Tibial artery (tissue), 4 donors: ENCODE results near the gene IFIT2.

Experiments
- DNase-seq, 2 donors: peaks; one replicate each; pipeline ENCODE4 v3.0.0-alpha.2; 2019
- H3K27ac ChIP-seq, 2 donors: fragments of 200-600 bp; sonication (generic) in 1 of 2; 1 replicate in 1 of 2; 2 replicates in 1 of 2; pipeline ENCODE4 v1.5.1; 2018 to 2019; ENCODE audit warnings: mild to moderate bottlenecking in 1 of 2
- H3K27me3 ChIP-seq, 2 donors: fragments of 200-600 bp; sonication (generic) in 1 of 2; one replicate each; pipeline versions ENCODE4 v1.5.1 to v1.6.0; 2016 to 2019
- H3K36me3 ChIP-seq, 3 donors: fragments of 200-600 bp; sonication (generic) in 2 of 3; one replicate each; pipeline ENCODE4 v1.5.1; 2016 to 2019; ENCODE audit warnings: mild to moderate bottlenecking in 2 of 3
- H3K4me1 ChIP-seq, 4 donors: fragments of 200-600 bp; sonication (generic) in 2 of 4; 1 replicate in 3 of 4; 2 replicates in 1 of 4; pipeline ENCODE4 v1.5.1; 2016 to 2019
- H3K4me3 ChIP-seq, 2 donors: fragments of 200-600 bp; sonication (generic) in 1 of 2; 1 replicate in 1 of 2; 2 replicates in 1 of 2; pipeline ENCODE4 v1.5.1; 2018 to 2019; ENCODE audit warnings: mild to moderate bottlenecking in 2 of 2
- H3K9me3 ChIP-seq, 3 donors: fragments of 200-600 bp; sonication (generic) in 1 of 3; one replicate each; pipeline ENCODE4 v1.5.1; 2016 to 2019
- CTCF ChIP-seq, 2 experiments: fragments of 200-600 bp in 1 of 2; fragments of 450-650 bp in 1 of 2; IDR thresholded peaks; one replicate each; pipeline ENCODE4 v1.5.1; 2017 to 2019; ENCODE audit warnings: antibody characterized with exemption in 2 of 2, mild to moderate bottlenecking in 1 of 2, moderate library complexity in 1 of 2
- intact Hi-C: fragments of 100-400 bp; cut with DNase I; formaldehyde crosslinking; loops from one replicate; pipeline ENCODE4 v1.15.0; 2023; ENCODE audit warnings: low total_unique reads

IFIT2 gene

GRCh38 chr10:89301232-89301631, 614 bp upstream of the IFIT2 start:
- Histone ChIP-seq H3K27ac (peak overlapping the region; percentile 85 to 90), H3K36me3 (peaks cover 0 to 5% (median 0%) of the 10 kb centered on the region in 3 donors), H3K4me3 (peak overlapping the region; percentile 53 to 56), H3K4me1 (peaks cover 0 to 55% (median 22%) of the 10 kb centered on the region in 4 donors), H3K9me3 (no peaks in the 10 kb centered on the region), H3K27me3 (no peaks in the 10 kb centered on the region)
- DNase-seq, result peak in 1 of 2 donors; percentile 43
- intact Hi-C loops, result no loop called here
- no peak for TF ChIP-seq CTCF (IDR thresholded peaks at IDR 0.05)

DNA sequence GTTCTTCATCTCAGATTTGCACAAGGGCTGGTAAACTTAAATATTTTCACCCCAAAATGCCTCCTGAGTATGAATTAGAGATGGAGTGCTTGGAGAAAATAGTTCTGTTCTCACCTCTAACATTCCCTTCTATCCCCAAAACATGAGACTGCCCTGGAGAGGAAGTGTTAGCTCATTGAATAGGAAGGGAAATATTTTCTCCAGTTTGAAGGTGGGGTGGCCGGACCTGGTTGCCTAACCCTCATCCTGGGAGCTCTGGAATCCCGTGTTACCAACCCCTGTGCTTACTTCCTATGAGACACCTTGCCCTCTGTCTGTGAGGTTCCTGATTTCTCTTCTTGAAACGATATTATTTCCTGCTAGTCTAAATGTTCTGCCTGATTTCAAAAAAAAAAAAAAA, 779 bp downstream of the IFIT2 start:
- Histone ChIP-seq H3K9me3 (no peaks in the 10 kb centered on the region), H3K36me3 (peaks cover 0 to 18% (median 0%) of the 10 kb centered on the region in 3 donors), H3K27me3 (no peaks in the 10 kb centered on the region), H3K4me3 (peak overlapping the region; percentile 53 to 56), H3K27ac (peak overlapping the region; percentile 85 to 90), H3K4me1 (peaks cover 0 to 57% (median 27%) of the 10 kb centered on the region in 4 donors)
- no peak for TF ChIP-seq CTCF (IDR thresholded peaks at IDR 0.05)
- no peak for DNase-seq
- intact Hi-C loops, result no loop called here

GRCh38 chr10:89303161-89303560, 1.3 kb downstream of the IFIT2 start:
- TF ChIP-seq CTCF (IDR thresholded peaks at IDR 0.05), result no peak
- Histone ChIP-seq H3K4me1 (peaks cover 0 to 60% (median 27%) of the 10 kb centered on the region in 4 donors), H3K4me3 (peak overlapping the region; percentile 53 to 56), H3K36me3 (peaks cover 0 to 19% (median 0%) of the 10 kb centered on the region in 3 donors), H3K27me3 (no peaks in the 10 kb centered on the region), H3K9me3 (no peaks in the 10 kb centered on the region), H3K27ac (peak overlapping the region; percentile 85 to 90)
- intact Hi-C loops, result no loop called here
- DNase-seq, result no peak

DNA sequence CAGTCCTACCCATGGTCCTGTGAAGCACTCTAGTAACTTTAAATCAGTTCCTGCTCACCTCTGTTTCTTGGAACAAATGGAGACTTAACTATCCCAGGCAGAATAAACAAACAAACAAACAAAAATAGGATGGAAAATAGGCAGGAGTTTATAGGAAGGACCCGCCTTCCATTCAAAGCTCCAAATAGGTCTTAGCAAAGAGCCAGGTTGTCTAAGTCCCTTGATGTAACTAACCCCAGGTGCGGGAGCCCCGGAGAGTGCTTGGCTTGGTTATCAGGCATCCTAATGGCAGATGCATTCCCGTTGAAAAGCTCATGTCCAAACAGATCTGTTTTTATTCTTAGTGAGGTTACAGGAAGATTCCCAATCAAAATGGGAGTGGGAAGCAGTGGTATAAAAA, 2.2 kb downstream of the IFIT2 start:
- intact Hi-C loops, result no loop called here

GRCh38 chr10:89304446-89304845, 2.6 kb downstream of the IFIT2 start:
- H3K36me3 ChIP-seq, result peaks cover 0 to 19% (median 0%) of the 10 kb centered on the region in 3 donors
- DNase-seq, result no peak
- intact Hi-C loops, result no loop called here
- no peak for TF ChIP-seq CTCF (IDR thresholded peaks at IDR 0.05)
- no peaks in the 10 kb centered on the region for H3K27me3 ChIP-seq
- H3K27ac ChIP-seq, result peak overlapping the region in 1 of 2 donors; percentile 9
- no peak overlapping the region for H3K4me3 ChIP-seq
- no peaks in the 10 kb centered on the region for H3K9me3 ChIP-seq
- peaks cover 0 to 60% (median 27%) of the 10 kb centered on the region in 4 donors for H3K4me1 ChIP-seq

More for the DNA sequence above, 2.2 kb downstream of the IFIT2 start:
- Histone ChIP-seq H3K27ac (peak overlapping the region in 1 of 2 donors; percentile 90), H3K36me3 (peaks cover 0 to 19% (median 0%) of the 10 kb centered on the region in 3 donors), H3K4me1 (peaks cover 0 to 60% (median 27%) of the 10 kb centered on the region in 4 donors), H3K9me3 (no peaks in the 10 kb centered on the region), H3K27me3 (no peaks in the 10 kb centered on the region), H3K4me3 (no peak overlapping the region)
- no peak for DNase-seq
- TF ChIP-seq CTCF (IDR thresholded peaks at IDR 0.05), result no peak

GRCh38 chr10:89304925-89305324, 3.1 kb downstream of the IFIT2 start:
- DNase-seq, result no peak
- peaks cover 0 to 60% (median 27%) of the 10 kb centered on the region in 4 donors for H3K4me1 ChIP-seq
- H3K27me3 ChIP-seq, result no peaks in the 10 kb centered on the region
- H3K36me3 ChIP-seq, result peaks cover 0 to 19% (median 0%) of the 10 kb centered on the region in 3 donors
- peak overlapping the region in 1 of 2 donors; percentile 9 for H3K27ac ChIP-seq
- no peaks in the 10 kb centered on the region for H3K9me3 ChIP-seq
- intact Hi-C loops, result no loop called here
- no peak for TF ChIP-seq CTCF (IDR thresholded peaks at IDR 0.05)
- H3K4me3 ChIP-seq, result no peak overlapping the region
